GM18907 (cell line): ENCODE measurements around the gene KRTAP9-8.
"Not testable (repeated sequence)": the region's sequence is repeated elsewhere in the genome, so short reads cannot be mapped to it uniquely, and the experiment has no call there.

Experiments
- ATAC-seq: cut with Tn5 transposase; IDR thresholded peaks from one replicate; pipeline ENCODE4 v1.9.1; 2021; ENCODE audit warnings: mild to moderate bottlenecking, moderate library complexity; ENCODE audit not compliant: unreplicated experiment

Gene KRTAP9-8

GRCh38 chr17:41255381-41256290 is 17.8 kb downstream of the KRTAP9-8 start, which contains the start of gene KRTAP9-9:
TSS of gene KRTAP9-9 (plus strand) at chr17:41255384.
- ATAC-seq, result not testable (repeated sequence)

DNA sequence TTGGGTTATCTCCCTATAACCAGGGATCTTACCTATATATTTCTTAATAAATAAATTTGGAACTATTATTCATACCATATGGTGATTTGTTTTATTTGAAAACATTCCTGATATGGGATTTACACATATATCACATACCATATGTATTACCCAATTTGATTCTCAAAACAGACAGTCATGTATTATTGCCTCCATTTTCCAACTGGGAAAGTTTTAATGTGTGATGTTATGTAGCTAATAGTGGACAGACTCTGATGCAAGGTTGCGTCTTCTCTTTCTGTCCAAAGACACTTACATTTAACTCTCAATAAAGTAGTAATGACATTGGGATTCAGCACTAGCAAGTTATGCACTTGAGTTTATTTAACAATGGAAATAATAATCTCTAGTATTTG is 18.5 kb downstream of the KRTAP9-8 start:
- no peak for ATAC-seq

DNA sequence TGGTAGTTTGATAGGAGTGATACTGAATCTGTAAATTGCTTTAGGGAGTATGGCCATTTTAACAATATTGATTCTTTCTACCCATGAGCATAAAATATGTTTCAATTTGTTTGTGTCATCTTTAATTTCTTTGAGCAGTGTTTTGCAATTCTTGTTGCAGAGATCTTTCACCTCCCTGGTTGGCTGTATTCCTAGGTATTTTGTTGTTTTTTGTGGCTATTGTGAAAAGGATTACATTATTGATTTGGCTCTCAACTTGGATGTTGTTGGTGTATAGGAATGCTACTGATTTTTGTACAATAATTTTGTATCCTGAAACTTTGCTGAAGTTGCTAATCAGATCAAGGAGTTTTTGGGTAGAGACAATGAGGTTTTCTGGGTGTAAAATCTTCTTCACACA is 20.6 kb downstream of the KRTAP9-8 start:
- ATAC-seq, result no peak

DNA sequence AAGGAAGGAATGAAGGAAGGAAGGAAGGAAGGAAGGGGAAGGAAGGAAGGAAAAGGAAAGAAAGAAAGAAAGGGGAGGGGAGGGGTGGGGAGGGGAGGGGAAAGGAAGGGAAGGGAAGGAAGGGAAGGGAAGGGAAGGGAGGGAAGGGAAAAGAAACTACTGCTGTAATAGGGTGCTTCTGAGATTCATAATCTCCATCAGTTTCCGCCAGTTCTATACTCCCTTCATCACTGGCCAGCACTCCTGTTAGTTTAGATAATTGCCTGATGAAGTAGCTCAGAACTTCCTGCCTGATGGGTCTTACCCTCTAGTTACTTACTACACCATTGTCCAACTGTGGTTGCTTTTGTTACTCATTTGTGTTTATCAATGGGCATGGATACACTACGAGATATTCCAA is 25.4 kb downstream of the KRTAP9-8 start:
- no peak for ATAC-seq

DNA sequence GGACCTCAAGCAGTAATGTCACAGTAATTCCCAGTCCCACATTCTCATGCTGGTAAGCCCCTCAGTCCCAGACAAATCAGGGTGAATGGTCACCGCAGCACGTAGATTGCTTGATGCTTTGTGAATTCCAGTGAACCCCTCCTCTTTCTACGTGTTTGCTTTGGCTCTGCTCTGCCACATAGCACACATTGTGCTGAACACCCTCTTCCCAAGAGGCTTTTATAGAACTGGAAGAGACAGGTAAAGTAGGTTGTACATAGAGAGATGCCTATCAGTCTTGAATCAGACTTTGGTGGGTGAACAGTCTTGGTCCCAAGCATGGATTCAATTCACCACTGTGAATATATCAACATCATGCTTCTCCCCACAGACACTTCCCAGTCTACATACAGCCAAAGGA is 26.8 kb downstream of the KRTAP9-8 start:
- ATAC-seq, result no peak

DNA sequence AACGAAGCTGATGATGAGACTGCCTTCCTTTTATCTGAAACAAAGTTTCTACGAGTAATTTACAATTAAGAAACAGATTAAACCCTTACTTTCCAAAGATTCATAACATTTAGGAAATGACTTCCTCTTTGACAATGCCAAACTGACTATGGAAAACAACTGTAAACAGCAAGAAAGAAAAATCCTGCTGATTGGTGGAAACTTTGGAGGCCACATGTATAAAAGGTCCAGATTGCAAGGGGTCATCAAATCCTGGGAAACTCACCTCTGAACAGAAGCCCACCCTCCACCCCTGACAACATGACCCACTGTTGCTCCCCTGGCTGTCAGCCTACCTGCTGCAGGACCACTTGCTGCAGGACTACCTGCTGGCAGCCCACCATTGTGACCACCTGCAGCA is 27.3 kb downstream of the KRTAP9-8 start, which contains the start of gene KRTAP9-6:
Gene KRTAP9-6, plus strand, starts transcription at position 301 of the 400 bp plus-strand sequence. Its CDS starts 0 bp downstream, at position 301.
- no peak for ATAC-seq

DNA sequence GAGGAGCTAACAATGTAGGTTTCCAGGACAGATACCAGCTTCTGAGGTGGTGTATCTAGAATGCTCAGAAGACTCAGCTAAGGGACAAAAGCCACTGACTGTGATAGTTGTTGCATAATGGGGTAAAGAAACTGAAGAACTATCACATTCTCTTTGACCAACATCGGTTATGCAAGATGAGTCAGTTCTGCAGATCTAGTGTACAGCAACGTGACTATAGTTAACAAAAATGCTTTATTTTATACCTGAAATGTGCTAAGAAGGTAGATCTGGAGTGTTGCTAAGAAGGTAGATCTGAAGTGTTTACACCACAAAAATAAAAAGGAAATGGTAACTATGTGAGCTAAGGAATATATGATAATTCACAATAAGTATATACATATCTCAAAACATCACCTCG is 29.9 kb downstream of the KRTAP9-8 start:
- no peak for ATAC-seq

GRCh38 chr17:41271323-41271722 is 33.5 kb downstream of the KRTAP9-8 start:
- not testable (repeated sequence) for ATAC-seq

DNA sequence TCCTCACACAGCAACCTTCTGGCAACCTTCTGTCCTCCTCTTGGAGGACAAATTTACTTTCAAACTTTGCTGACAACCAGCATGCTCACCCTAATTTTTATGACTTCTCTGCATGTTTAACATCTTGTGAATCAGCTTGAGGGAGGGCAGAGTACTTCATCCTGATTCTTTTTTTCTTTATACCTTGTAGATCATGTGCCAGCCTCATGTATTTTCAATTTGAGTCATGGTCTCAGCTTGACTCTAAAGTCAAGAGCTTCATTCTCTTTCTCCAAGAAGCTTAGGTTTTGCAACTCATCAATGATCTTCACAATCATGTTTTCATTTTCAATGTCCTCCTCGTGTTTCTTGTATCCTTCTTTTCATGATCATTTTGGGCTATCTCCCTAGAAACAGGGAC is 34.1 kb downstream of the KRTAP9-8 start:
- ATAC-seq, result no peak

- ATAC-seq, result not testable (repeated sequence)
These were observed 37.9 kb downstream of the KRTAP9-8 start, which contains the start of gene KRTAP9-7 for GRCh38 chr17:41275648-41276190. TSS of gene KRTAP9-7 (plus strand) at chr17:41275698. CDS start at chr17:41275698, 0 bp downstream.

DNA sequence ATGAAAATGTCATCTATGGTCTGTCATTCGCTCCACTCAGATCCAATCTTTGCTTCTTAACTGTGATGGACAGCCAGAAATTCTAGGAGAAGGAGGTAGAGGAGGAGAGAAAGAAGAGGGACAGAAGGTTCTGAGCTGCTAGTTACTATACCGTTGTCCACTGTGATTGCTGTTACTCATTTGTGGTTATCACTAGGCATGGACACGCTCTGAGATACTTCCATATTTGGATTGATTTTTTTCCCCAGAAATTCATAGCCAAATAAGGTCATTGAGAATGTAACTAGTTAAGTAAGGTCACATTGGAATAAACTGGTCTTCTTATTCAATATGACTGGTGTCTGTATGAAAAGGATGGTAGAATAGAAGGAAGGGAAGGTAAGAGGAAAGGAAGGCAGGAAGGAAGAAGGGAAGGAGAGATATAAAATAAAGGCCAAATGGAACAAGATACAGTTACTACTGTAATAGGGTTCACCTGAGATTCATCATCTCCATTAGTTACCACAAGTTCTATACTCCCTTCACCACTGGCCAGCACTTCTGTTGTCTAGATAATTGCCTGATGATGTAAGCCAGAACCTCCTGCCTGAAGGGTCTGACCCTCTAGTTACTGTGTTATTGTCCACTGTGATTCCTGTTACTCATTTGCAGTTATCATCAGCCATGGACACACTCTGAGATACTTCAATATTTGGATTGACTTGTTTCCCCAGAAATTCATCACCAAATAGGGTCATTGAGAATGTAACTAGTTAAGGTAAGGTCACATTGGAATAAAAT is 40.6 kb downstream of the KRTAP9-8 start:
- no peak for ATAC-seq

DNA sequence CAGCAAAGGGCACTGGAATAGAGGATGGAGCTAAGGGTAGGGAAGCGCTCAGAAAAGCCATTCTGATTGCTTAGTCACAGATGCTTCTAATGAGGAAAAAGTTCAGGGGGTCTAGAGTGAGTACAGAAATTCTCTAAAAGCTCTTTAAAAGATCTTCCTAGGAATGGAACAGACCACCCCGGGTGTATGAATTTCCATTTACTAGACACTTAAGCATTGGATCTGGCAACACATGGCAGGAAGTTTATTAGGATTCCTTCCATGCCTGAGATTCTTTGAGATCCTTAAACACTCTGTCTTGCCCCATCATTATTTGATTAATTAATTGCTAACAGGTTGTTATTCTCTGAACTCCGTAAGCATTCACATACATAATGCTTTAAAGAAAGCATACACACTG is 46.2 kb downstream of the KRTAP9-8 start:
- no peak for ATAC-seq

DNA sequence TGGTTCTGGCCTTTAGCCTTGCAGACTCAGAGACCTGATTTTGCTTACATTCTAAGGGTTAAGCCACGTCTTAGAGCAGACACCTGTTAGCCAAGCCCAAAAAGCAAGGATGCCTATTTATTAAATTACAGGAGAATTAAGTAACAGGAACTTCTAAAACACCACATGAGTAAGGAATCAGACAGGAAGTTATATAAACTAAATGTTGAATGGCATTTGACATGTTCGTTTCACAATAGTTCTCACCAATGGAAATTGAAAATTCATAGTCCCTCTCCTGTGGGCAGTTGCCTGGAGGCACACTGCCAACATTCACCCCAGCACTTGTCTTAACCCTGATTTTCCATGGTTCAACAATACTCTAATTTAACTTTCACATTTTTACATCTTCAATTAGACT is 46.7 kb downstream of the KRTAP9-8 start:
- no peak for ATAC-seq

DNA sequence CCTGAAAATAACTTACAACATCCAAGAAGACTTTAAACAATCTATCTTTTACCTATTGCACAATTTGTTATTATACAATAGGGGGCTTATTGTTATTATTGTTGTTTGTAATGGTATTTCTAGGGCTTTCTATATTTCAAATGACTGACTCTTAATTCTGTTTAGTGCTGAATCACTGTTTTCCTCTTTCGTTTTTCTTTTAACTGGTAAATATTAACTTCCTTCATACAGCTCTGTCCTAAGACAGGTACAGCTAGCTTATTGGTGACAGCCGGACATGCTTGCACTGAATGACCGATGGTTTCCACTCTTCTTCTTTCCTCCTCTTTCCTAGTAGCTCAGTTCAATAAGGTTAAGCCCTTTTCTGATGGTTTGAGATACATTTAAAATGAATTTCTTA is 49.3 kb downstream of the KRTAP9-8 start:
- no peak for ATAC-seq
